ENCODE results near the gene FBXL16.
A peak's percentile ranks its signal among the peaks of the same experiment; 100 is the strongest.

FBXL16 gene

GRCh38 chr16:677316-678190 is 28.0 kb downstream of the FBXL16 start:
- Mint-ChIP-seq H3K27me3 (ENCODE audit: low read depth, poor library complexity) (peaks cover 18% of the 10 kb centered on the region), H3K4me3 (no peak overlapping the region), H3K4me1 (peaks cover 33% of the 10 kb centered on the region), H3K27ac (no peak overlapping the region), H3K36me3 (ENCODE audit: low read depth) (peaks cover 10% of the 10 kb centered on the region), H3K9me3 (no peaks in the 10 kb centered on the region)
- no peak for DNase-seq
- TF ChIP-seq CTCF (IDR thresholded peaks at IDR 0.05) = no peak

- H3K27me3 Mint-ChIP-seq (ENCODE audit: low read depth, poor library complexity) = peaks cover 18% of the 10 kb centered on the region
- no peak overlapping the region for H3K27ac Mint-ChIP-seq
Measured at GRCh38 chr16:676913-677312, 28.7 kb downstream of the FBXL16 start.

GRCh38 chr16:676565-676902 is 29.1 kb downstream of the FBXL16 start:
- Mint-ChIP-seq H3K4me1 (peaks cover 23% of the 10 kb centered on the region), H3K9me3 (no peaks in the 10 kb centered on the region), H3K27ac (no peak overlapping the region), H3K36me3 (ENCODE audit: low read depth) (peaks cover 5% of the 10 kb centered on the region), H3K4me3 (no peak overlapping the region), H3K27me3 (ENCODE audit: low read depth, poor library complexity) (peaks cover 18% of the 10 kb centered on the region)
- no peak for TF ChIP-seq CTCF (IDR thresholded peaks at IDR 0.05)
- no peak for DNase-seq

More at GRCh38 chr16:676913-677312, 28.7 kb downstream of the FBXL16 start:
- Mint-ChIP-seq H3K4me1 (peaks cover 26% of the 10 kb centered on the region), H3K36me3 (ENCODE audit: low read depth) (peaks cover 9% of the 10 kb centered on the region), H3K9me3 (no peaks in the 10 kb centered on the region), H3K4me3 (no peak overlapping the region)
- no peak for TF ChIP-seq CTCF (IDR thresholded peaks at IDR 0.05)
- DNase-seq = no peak

- no peak overlapping the region for H3K4me3 Mint-ChIP-seq
- H3K4me1 Mint-ChIP-seq = peaks cover 18% of the 10 kb centered on the region
- H3K27ac Mint-ChIP-seq = no peak overlapping the region
- H3K9me3 Mint-ChIP-seq = no peaks in the 10 kb centered on the region
- H3K36me3 Mint-ChIP-seq (ENCODE audit: low read depth) = peaks cover 2% of the 10 kb centered on the region
- no peak for TF ChIP-seq CTCF (IDR thresholded peaks at IDR 0.05)
- H3K27me3 Mint-ChIP-seq (ENCODE audit: low read depth, poor library complexity) = peaks cover 18% of the 10 kb centered on the region
- DNase-seq = no peak
Measured at GRCh38 chr16:675884-676564, 29.6 kb downstream of the FBXL16 start.

GRCh38 chr16:674968-675883 is 30.4 kb downstream of the FBXL16 start, which contains the start of gene RHBDL1:
Gene RHBDL1, plus strand, starts transcription at chr16:675671. Its CDS starts 120 bp downstream, at chr16:675791.
- H3K27ac Mint-ChIP-seq = no peak within 1 kb of the TSS

More at GRCh38 chr16:674968-675883, 30.4 kb downstream of the FBXL16 start, which contains the start of gene RHBDL1:
- DNase-seq = peak; percentile 52
- TF ChIP-seq CTCF (IDR thresholded peaks at IDR 0.05) = no peak
- no peaks in the 10 kb centered on the region for H3K9me3 Mint-ChIP-seq
- peaks cover 15% of the 10 kb centered on the region for H3K4me1 Mint-ChIP-seq
- peaks cover 18% of the 10 kb centered on the region for H3K27me3 Mint-ChIP-seq (ENCODE audit: low read depth, poor library complexity)
- no peaks in the 10 kb centered on the region for H3K36me3 Mint-ChIP-seq (ENCODE audit: low read depth)
- H3K4me3 Mint-ChIP-seq = peak within 1 kb of the TSS; percentile 58

All from nephron progenitor cell (in vitro differentiated cells).